HG02943 (cell line): Measurements from ENCODE around the gene ADAP1.

ENCODE experiments used
- ATAC-seq: cut with Tn5 transposase; IDR thresholded peaks from one replicate; pipeline ENCODE4 v1.9.1; 2021; ENCODE audit warnings: mild to moderate bottlenecking, low read depth, moderate library complexity; ENCODE audit not compliant: unreplicated experiment

The ADAP1 gene

DNA sequence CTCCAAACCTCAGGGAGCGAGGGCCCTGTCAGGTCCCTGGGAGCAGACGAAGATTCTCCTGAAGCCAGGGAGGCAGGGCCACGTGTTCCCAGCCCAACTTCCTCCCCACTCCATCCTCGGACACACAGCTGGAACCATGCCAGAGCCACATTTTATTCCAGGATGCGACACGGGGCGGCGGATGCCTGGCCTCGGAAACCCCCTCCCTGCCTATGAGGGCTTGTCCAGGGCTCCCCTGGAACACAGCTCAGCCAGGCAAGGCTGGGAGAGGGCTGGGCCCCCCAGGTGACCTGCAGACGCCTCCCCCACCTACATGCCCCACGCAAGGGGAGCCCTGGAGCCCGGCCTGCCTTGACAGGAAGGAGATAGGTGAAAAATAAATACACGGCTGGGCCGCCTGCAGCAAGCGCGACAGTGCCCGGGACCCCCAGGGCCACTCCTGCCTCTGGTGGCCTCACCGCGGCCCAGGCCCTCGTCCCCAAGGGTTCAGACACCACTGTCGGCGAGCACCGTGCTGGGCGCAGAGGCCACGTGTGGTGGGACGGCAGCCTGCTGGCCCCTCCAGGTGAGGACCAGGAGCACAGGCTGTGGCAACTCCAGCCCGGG, 56.6 kb downstream of the ADAP1 start:
- ATAC-seq, result no peak

DNA sequence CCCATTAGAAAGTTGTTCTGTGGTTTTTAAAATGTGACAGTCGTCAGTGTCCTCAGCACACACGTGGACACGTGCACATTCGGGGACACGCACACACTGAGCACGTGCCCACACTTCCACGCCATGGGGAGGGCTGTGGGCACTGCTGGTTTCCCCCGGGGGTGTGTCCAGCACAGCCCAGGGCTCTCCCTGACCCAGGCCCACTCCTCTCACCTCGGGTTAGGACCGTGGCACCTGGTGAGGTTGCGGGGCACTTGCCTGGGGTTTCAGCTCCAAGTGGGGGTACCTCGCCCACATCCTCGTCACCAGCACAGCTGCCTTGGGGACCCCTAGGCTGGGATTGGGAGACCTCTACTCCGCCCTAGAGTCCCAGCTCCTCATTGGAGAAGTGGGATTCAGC, 57.4 kb downstream of the ADAP1 start:
- no peak for ATAC-seq

DNA sequence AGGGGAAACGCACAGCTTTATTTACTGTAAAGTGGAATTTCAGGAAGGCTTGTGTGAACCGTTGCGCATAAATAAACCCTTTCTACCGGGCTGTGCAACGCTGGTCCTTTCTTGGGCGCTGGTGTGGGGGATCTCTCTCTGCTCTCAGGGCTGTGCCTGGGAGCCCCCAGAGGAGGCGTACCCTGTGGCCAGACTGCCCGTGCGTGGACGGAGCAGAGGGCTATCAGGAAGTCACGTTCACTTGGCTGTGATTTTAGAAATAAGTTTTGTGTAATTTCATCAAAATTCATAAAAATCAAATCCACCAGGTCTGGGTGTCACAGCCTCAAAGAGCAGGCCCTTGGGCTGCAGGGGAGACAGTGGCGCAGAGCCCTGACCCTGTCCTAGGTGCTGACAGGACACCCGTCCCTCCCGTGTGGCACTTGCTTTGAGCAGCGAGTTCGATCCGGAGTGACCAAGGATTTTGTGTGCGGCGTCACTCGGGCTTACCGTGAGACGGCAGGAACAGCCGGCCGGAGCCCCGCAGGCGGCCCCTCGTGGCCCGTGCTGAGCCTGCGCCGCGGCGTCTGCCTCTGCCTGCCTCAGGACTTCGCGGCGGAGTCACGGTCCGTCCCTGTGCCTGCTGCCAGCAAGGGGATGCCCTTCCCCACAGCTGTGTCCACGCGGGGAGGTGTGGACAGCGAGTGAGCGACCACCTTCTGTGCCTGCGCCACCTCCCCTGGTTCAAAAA, 58.0 kb downstream of the ADAP1 start:
- ATAC-seq, result no peak

DNA sequence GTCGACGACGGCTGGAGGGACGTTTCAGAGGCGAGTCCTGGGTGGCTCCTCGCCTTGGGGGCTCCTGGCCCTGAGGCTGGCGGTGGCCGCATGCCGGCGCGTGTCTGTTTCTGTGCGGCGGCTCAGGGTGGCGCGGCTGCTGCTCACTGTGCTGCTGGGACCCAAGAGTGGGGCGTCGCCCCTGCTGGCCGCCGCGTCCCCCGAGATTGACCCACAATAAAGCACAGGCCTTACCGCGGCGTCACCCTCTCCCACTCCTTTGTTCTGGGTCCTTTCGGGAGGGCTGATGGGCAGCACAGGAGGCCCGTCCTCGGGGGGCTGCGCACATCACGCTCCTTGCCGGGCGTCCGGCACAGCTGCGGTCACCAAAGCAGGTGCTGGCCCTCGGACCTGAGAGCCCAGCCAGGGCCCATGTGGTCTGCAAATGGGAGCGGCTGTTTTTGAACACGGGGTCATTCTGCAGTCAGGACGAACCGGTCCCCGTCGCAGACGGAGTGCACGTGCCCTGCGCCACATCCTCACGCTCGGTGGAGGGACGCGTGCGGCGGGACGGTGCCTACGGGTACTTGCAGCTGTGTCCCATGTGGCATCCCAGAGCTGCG, 58.9 kb downstream of the ADAP1 start:
- no peak for ATAC-seq

DNA sequence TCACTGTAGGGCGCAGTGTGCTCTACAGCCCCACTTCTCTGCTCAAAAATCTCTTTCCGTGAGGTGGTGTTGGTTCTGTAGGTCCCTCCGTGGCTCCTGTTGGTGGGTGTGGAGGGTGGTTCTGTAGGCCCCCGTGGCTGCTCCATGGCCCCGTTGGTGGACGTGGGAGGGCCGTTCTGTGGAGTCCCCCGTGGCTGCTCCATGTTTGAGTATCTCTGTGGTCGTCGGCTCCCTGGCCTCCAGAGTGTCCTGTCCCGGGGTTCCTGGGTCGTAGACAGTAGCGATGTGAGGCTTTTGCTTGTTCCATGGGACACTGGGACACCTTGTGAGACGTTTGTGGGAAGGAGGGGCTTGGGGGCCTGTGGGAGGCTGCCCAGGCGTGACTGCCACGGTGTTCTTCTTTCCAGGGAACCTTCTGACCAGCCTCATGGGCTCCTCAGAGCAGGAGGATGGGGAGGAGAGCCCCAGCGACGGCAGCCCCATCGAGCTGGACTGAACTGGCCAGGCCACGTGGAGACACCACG, 59.5 kb downstream of the ADAP1 start:
- no peak for ATAC-seq

DNA sequence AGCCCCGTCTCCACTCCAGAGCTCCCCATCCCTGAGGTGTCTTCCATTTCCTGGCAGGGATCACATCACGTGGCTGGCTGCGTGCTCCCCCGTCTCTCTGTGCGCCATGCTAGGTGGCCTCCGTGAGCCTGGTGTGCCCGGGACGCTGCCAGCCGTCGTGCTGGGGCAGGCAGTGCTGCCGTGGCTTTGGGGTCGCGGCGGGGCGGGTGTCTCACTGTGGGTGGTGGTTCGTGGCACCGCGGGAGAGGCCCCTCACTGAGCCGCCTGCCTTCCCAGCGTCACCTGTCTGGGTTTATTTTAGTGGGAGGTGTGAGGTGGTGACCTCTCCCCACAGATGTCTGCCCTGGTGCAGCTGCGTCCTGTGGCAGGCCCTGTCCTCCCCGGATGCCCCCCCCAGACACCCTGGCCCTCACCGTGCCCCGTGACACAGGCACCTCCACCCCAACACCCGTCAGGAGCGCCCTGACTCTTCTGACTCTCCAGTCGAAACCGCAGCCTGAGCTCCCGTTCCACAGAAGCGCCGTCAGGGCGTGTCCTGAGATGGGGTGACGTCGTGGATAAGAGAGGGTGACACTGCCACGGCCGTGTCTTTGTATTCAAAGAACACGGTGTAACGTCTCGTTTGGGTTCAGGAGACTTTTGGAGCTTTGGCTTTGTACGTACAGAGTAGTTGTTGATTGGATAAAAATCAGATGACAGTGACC, 60.2 kb downstream of the ADAP1 start:
- ATAC-seq, result no peak

DNA sequence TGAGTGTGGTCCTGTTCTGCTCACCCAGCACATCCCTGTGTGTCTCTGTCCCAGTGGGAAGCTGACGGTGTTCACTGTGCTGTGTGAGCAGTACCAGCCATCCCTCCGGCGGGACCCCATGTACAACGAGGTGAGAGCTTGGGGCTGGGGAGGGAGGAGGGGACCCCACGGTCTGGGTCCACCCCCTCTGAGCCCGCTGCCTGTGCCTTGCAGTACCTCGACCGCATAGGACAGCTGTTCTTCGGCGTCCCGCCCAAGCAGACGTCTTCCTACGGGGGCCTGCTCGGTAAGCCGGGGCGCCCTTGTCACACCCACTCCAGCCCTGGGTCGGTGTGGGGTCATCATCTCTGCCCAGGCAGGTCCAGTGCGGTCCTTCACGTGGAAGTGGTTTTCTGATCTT, 60.8 kb downstream of the ADAP1 start:
- ATAC-seq, result no peak

DNA sequence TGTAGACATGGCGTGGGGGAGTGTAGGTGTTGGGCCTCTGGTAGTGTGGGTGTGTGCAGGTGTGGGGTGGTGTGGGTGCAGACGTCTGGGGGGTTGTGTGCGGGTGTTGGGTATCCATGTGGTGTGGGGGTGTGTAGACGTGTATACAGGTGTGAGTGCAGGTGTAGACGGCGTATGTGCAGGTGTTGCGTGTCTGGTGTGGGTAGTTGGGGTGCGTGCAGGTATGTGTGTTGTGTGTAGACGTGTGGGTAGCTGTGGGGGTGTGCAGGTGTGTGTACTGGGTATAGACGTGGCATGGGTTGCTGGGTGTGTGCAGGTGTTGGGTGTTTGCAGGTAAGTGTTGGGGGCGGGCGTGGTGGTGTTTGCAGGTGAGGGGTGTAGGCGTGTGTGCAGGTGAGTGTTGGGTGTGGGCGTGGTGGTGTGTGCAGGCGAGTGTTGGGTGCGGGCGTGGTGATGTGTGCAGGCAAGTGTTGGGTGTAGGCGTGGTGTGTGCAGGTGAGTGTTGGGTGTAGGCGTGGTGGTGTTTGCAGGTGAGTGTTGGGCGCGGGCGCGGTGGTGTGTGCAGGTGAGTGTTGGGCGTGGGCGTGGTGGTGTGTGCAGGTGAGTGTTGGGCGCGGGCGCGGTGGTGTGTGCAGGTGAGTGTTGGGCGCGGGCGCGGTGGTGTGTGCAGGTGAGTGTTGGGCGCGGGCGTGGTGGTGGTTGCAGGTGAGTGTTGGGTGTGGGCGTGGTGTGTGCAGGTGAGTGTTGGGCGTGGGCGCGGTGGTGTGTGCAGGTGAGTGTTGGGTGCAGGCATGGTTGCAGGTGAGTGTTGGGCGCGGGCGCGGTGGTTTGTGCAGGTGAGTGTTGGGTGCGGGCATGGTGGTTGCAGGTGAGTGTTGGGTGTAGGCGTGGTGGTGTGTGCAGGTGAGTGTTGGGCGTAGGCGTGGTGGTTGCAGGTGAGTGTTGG, 61.6 kb downstream of the ADAP1 start:
- no peak for ATAC-seq

DNA sequence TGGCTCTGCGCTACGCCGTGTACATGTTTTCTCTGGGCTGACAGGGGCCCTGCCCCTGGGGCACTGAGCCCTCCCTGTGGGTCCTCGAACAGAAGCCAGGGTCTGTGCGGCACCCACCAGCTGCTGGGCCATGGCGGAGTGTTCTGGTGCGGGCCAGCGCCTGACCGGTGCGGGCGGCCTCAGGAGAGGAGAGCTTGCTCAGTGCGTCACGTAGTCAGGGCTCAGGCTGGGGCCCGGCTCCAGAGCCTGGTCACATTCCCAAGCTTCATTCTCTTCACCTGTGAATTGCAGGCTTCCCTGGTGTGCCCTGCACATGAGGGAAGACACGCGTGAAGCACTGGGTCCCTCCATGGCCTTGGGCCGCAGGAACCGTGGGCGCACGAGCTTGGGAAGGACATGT, 62.7 kb downstream of the ADAP1 start:
- ATAC-seq, result no peak

DNA sequence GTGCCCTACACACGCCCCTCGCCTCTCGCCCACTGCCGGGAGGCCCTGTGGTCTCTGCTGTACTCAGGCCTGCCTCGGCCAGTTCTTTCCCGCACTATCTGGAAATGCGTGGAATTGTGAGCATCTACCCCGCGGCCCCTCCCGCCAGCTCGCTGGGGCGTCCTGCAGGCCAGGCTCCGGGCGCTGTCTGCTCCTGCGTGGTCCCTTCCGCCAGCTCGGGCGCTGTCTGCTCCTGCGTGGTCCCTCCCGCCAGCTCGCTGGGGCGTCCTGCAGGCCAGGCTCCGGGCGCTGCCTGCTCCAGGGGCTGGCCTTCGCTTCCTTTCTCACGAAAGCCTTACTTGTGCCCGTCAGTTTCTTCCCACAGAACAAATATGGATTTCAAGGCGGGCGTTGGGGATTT, 63.2 kb downstream of the ADAP1 start:
- ATAC-seq, result no peak

DNA sequence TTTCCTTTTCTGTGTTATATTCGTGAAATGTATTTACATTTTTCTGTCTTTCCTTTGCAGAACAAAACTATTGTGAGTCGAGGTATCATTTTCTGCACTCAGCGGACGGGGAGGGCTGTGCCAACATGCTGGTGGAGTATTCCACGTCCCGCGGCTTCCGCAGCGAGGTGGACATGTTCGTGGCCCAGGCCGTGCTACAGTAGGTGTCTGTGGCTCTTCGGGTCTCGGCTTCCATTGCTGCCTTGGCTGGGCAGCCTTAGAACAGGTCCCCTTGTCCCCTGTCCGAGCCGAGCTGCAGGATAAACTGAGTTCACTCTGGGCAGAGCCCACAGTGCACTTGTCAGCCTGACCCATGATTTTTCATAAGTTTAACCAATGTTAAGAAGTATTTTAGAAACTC, 63.6 kb downstream of the ADAP1 start:
- no peak for ATAC-seq

DNA sequence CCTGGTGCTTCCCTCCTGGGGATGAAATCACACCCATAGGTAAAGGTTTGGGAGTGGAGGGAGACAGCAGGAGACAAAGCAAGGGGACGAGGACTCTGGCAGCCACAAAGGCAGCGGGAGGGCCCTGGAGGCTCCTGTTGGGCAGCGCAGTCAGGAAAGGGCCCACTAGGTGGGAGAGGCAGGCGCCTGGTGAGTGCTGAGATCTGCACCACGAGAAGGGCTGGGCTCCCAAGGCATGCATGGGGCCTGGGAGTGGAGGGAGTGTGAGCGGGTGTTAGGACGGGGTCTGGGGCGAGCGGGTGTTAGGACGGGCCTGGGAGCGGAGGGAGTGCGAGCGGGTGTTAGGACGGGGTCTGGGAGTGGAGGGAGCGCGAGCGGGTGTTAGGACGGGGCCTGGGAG, 65.1 kb downstream of the ADAP1 start:
- no peak for ATAC-seq

DNA sequence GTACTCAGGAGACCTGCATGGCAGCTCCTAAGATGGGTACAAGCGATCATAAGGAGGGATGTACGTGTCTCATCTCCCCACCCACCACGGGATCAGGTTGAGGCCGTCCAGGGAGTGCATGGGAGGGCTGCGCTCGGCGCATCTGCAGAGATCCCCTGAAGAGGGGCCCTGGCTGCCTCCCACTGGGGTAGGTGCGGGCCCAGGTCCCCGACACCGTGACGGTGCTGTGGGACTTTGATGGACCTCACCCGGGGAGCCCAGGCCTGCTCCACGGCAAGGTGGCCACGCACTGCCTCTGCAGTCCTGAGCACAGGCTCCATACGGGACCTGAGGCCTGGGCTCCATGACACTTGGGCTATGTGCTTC, 65.5 kb downstream of the ADAP1 start:
- no peak for ATAC-seq

DNA sequence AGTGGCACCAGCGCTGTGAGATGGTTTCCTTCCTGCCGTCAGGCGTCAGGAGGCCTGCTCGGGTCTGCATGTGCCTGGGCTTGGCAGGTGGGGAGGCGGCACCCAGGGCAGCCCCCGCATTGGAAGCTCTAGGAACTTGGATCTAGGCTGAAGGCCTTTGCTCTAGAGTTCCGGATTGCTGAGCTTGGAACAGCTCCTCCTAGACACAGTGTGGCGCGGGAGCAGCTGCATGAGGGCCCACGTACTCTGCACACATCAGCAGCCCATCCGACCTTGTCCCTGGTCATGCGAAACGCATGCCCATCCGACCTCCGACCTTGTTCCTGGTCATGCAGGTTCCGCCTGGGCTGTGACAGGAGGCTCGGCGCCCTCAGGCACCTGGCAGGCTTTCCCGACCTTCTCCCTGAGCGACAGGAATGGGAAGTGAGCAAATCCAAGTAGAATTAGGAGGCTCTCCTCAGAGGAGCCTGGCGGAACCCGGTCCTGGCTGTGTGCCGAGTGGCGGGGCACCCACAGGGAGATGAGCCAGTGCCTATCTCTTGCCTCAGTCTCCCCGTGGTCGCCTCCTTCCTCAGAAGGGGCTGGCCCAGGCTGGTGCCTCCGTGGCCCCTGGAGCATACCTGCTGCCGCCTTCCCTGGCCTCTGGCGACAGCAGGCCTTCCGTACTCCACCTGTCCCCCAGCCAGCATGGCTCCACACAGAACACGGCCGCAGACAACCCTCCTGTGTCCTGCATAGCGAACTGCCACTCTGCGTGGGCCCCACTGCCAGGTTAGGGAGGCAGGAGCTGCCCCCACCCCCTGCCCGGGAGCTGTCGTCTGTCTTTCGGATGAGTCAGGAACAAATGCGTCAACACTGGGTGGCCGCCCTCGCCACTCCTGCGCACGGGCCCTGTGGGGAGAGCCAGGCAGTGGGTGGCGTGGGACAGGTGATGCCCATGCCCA, 66.1 kb downstream of the ADAP1 start:
- no peak for ATAC-seq

DNA sequence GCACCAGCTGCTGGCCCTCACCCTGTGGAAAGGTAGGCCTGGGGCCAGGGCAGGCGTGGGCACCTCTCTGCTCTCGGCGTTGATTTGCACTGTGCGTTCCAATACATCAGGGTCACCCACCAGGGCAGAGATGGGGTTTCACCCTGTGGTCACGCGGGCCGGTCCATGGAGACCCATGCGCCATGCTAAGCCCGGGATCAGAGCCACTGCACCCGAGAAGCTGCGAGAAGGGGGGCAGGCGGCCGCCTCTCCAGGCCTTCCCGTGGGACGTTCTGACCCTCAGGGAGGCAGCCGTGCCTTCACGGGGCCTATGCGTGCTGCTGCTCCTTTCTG, 67.0 kb downstream of the ADAP1 start:
- ATAC-seq, result no peak

DNA sequence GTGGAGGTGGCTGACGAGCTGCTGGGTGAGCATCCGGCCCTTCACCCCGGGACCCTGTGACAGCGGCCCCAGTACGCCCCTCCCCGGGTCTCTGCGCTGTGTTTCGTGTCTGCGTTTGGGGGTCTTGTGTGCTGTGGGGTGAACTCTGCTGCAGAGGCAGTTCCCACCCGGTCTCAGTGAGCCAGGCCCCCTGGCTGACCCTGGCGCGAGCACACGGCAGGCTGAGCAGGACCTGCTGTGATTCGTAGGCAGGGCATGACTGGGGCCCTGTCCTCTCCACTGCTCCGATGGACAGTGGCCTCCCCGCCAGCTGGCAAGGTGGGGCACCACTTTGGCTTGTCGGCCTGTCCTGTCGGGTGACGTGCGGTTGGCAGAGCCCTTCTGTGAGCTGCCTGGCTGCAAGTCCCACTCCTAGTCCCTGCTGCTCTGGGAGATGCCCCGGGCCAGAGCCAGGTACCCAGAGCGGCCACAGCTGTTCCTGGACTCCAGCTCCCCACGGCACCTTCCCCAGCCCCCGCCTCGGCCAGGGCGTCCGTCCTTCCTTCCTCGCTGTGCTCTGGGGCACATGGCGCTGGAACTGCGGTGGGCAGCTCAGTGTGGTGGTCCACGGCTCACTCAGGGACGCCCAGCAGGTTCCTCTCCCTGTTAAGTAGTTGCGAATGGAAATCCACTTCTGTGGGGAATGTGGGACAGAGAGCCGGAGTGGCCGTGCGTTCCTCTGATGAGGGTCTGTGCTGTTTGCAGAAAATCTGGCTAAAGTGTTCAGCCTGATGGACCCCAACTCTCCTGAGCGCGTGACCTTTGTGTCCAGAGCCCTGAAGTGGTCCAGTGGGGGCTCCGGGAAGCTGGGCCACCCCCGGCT, 67.6 kb downstream of the ADAP1 start:
- no peak for ATAC-seq

DNA sequence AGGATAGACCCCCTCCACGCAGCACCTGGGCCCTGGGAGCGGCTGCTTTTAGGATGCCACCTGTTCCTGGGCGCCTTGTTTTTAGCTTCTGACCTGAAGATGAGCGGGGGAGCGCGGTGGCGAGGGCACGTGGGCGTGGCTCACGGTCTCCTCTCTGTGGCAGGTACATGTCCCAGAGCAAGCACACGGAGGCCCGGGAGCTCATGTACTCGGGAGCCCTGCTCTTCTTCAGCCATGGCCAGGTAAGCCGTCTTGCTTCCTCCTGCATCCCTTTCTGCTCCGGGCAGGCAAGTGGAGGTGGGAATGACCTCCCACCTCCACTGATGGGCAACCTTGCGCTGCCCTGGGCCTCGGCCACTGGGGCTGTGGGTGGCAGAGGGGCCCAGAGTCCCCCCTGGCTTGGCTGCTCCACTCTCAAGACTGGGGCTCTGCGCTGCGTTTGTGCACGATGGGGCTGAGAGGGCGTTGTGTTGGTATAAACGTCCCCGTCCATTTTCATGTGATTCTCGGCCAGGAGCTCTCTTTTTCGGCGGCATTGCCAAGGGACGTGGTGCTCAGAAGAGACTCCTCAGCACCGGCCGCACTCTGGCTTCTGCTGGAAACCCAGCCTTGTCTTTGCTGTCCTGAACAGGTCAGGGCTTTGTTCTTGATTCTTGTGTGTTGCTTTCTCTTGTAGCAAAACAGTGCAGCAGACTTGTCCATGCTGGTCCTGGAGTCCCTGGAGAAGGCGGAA, 68.4 kb downstream of the ADAP1 start:
- no peak for ATAC-seq
